Measurements from ENCODE around the gene AMOTL1. TPM values are rescaled to one million over a fixed set of nuclear protein-coding genes. Genes with fewer than 3 reads are reported as not detected.

The AMOTL1 gene
- total and polyA plus RNA-seq, 2 of the 8 experiments (the other 6 are each of a cell fraction or from before 2014, with no cell fraction given): 9.0 to 27.6 TPM

DNA sequence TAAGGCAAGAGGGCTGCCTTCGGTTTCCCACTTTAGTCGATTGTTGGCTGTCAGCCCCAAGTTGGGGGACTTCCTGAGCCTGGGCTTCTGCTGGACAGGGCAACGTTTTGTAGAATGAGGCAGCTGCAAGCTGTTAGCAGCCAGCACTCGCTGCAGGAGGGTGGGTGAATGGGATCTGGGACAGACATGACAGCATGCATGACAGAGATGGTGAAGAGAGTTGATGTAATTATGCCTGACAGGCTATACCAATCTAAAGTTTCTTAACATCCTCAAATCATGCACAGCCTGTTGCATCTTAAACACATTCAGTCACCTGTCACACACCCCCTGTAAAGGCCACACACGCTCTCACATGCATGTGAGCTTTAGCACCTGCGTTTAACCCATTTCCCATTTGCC is 156.0 kb downstream of the AMOTL1 start:
- no peak overlapping the region for H2BK12ac ChIP-seq (ENCODE audit: low read depth, low read length)
- no peak overlapping the region for H4K91ac ChIP-seq (replicated peaks; ENCODE audit: insufficient read length, low read length)
- H3K4ac ChIP-seq (replicated peaks; ENCODE audit: insufficient read length, low read depth, low read length): no peak overlapping the region
- H4K20me1 ChIP-seq (replicated peaks in 1 of 2; ENCODE audit: control insufficient read depth in 1 of 2, insufficient read depth in 2 of 2, low read length in 2 of 2): no peaks in the 10 kb centered on the region
- H3K4me2 ChIP-seq (ENCODE audit: insufficient read depth in 1 of 2, low read depth in 2 of 2, low read length in 2 of 2): no peak overlapping the region
- no peaks in the 10 kb centered on the region for H3K79me2 ChIP-seq (ENCODE audit: control insufficient read depth in 1 of 2, insufficient read depth in 2 of 2, low read length in 2 of 2)
- H2BK15ac ChIP-seq (ENCODE audit: low read length): no peak overlapping the region
- H3K27me3 ChIP-seq (replicated peaks in 1 of 4; ENCODE audit: control insufficient read depth in 3 of 4, extremely low read depth in 1 of 4, insufficient read depth in 3 of 4, low read length in 3 of 4): no peaks in the 10 kb centered on the region
- no peaks in the 10 kb centered on the region for H3K23me2 ChIP-seq (ENCODE audit: low read depth, low read length)
- DNase-seq (ENCODE audit: low read depth in 1 of 2, low spot score in 2 of 2): no peak
- H3K9ac ChIP-seq (replicated peaks in 1 of 4; ENCODE audit: extremely low read depth in 1 of 4, low read depth in 3 of 4, low read length in 3 of 4): no peak overlapping the region
- H3K36me3 ChIP-seq (ENCODE audit: control insufficient read depth in 2 of 4, insufficient read depth in 4 of 4, low read length in 3 of 4): no peaks in the 10 kb centered on the region
- no peak for FAIRE-seq
- no peak overlapping the region for H3K27ac ChIP-seq (ENCODE audit: low read depth, low read length)
- CTCF ChIA-PET (ENCODE audit: partially characterized antibody): interaction anchor here (0.8 to 1.0 kb wide), 4 partner anchors 11 to 269 kb away, joined by 3 to 4 read pairs (median 3); no protein-coding TSS in a partner anchor
- H2AK5ac ChIP-seq (ENCODE audit: low read depth, low read length): no peak overlapping the region
- no peak overlapping the region for H4K5ac ChIP-seq (ENCODE audit: insufficient read length, low read depth, low read length)
- no peaks in the 10 kb centered on the region for H3K9me3 ChIP-seq (ENCODE audit: insufficient read depth in 2 of 2, low read depth in 1 of 2, low read length in 1 of 2)
- H3K4me1 ChIP-seq (replicated peaks in 1 of 4; ENCODE audit: control insufficient read depth in 3 of 4, insufficient read depth in 4 of 4, low read length in 3 of 4): no peaks in the 10 kb centered on the region
- TF ChIP-seq NANOG (IDR thresholded peaks at IDR 0.05; ENCODE audit: insufficient read depth, low read depth, low read length, poor library complexity, severe bottlenecking) (no peak), CHD2 (IDR thresholded peaks at IDR 0.05; ENCODE audit: low read length) (no peak), TAF1 (IDR thresholded peaks at IDR 0.05; ENCODE audit: low read depth, low read length) (no peak), RXRA (IDR thresholded peaks at IDR 0.05; ENCODE audit: insufficient read depth, low read depth, low read length) (no peak), SIN3A (conservative IDR thresholded peaks at IDR 0.05 in 1 of 2, IDR thresholded peaks at IDR 0.05 in 1 of 2; ENCODE audit: low read depth in 1 of 2, low read length in 2 of 2) (no peak), BCL11A (IDR thresholded peaks at IDR 0.05; ENCODE audit: low read depth in 2 of 2, low read length in 2 of 2) (no peak), GABPA (IDR thresholded peaks at IDR 0.05; ENCODE audit: borderline replicate concordance, insufficient read depth, low read length) (no peak), CREB1 (IDR thresholded peaks at IDR 0.05) (no peak), HDAC2 (IDR thresholded peaks at IDR 0.05; ENCODE audit: borderline replicate concordance in 1 of 2, low read depth in 2 of 2, low read length in 2 of 2) (no peak), POLR2AphosphoS5 (IDR thresholded peaks at IDR 0.05; ENCODE audit: low read depth, low read length) (no peak), RNF2 (IDR thresholded peaks at IDR 0.05; ENCODE audit: borderline replicate concordance, low read depth, low read length, missing control alignments, poor library complexity, severe bottlenecking) (no peak), PHF8 (conservative IDR thresholded peaks at IDR 0.05; ENCODE audit: low read depth, low read length) (no peak)
- TF ChIP-seq, protein P1, sequence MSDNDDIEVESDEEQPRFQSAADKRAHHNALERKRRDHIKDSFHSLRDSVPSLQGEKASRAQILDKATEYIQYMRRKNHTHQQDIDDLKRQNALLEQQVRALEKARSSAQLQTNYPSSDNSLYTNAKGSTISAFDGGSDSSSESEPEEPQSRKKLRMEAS (IDR thresholded peaks at IDR 0.05): no peak
- H3K14ac ChIP-seq (ENCODE audit: insufficient read length): no peak overlapping the region
- no peak overlapping the region for H2BK5ac ChIP-seq (ENCODE audit: low read depth, low read length)
- H3K4me3 ChIP-seq (ENCODE audit: extremely low read depth in 1 of 4, insufficient read depth in 2 of 4, low read depth in 3 of 4, low read length in 4 of 4): no peak overlapping the region
- no peak overlapping the region for H3K18ac ChIP-seq (ENCODE audit: extremely low read depth, low read length)
- no peak overlapping the region for H3K23ac ChIP-seq (ENCODE audit: insufficient read length)
- no peak overlapping the region for H3K56ac ChIP-seq (replicated peaks; ENCODE audit: insufficient read length, low read depth, low read length)
- no peak overlapping the region for H4K8ac ChIP-seq (ENCODE audit: extremely low read depth, insufficient read depth, low read length)
- H2BK20ac ChIP-seq (ENCODE audit: low read length): no peak overlapping the region
- POLR2A ChIA-PET (ENCODE audit: partially characterized antibody): interaction anchor here (1.6 kb wide), 1 partner anchor 11 kb away, joined by 6 read pairs; no protein-coding TSS in a partner anchor
- no peak overlapping the region for H2BK120ac ChIP-seq (replicated peaks; ENCODE audit: low read depth, low read length)
- 88% methylated on average over 6 of the region's 6 CpGs; no CpG with 5 or more reads in 1 of the 2 experiments for WGBS, 2 experiments (ENCODE audit: extremely low coverage in 1 of 2, insufficient coverage in 1 of 2, insufficient read length in 1 of 2, insufficient replicate concordance in 2 of 2, low coverage in 1 of 2, low lambda C conversion rate in 2 of 2, missing lambda C conversion rate in 1 of 2)
- H2AFZ ChIP-seq (ENCODE audit: low read length): no peak overlapping the region
- H3K79me1 ChIP-seq (ENCODE audit: low read depth, low read length): no peaks in the 10 kb centered on the region
